Measurements from ENCODE around the gene CCDC24. TPM values are rescaled to one million over a fixed set of nuclear protein-coding genes. Genes with fewer than 3 reads are reported as not detected.

The CCDC24 gene
- total and polyA plus RNA-seq, 2 donors (not counting 1 experiment from before 2014, with no cell fraction given), result 0.94 to 3.5 TPM

DNA sequence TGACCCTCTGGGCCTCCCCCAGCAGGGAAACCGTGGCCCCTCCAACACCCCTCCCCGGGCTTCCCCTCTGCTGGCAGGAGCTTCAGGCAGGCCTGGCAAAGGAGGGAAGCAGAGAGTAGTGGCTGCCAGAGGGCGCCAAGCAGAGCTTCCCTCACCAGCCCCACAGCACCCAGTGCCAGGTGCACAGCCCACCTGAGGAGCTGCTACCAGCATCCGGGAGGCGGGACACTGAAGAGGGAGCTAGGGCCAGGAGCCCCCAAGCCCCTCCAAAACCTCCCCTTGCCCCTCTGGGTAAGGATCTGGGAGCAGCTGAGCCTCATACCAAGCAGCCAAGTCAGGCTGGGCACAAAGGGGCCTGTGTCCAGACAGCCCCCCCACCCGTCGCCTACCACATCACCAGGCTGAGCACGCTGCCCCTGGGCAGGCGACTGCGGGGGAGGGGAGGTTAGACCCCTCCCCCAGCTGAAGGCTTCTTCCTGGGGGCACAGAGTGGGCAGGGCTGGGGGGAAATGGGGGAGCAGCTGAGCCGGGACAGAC, 19.6 kb downstream of the CCDC24 start:
- no peak for DNase-seq (ENCODE audit: low read depth in 2 of 2)
- Histone ChIP-seq H3K4me2 (ENCODE audit: extremely low read depth, insufficient read depth, low read length) (no peak overlapping the region), H3K9me3 (ENCODE audit: control insufficient read depth, insufficient read depth, low read depth, low read length) (no peaks in the 10 kb centered on the region), H3K4me3 (replicated peaks in 1 of 4; ENCODE audit: control extremely low read depth in 1 of 4, insufficient read depth in 1 of 4, low read depth in 3 of 4, low read length in 4 of 4) (no peak overlapping the region), H3K79me2 (ENCODE audit: control insufficient read depth, insufficient read depth, low read length) (no peaks in the 10 kb centered on the region), H4K20me1 (ENCODE audit: control insufficient read depth, extremely low read depth, insufficient read depth, low read length) (no peaks in the 10 kb centered on the region), H3K9ac (ENCODE audit: insufficient read depth, low read length) (no peak overlapping the region), H2AFZ (ENCODE audit: low read length) (no peak overlapping the region), H3K27me3 (ENCODE audit: control insufficient read depth, insufficient read depth, low read length) (no peaks in the 10 kb centered on the region), H3K36me3 (ENCODE audit: control insufficient read depth, insufficient read depth, low read length) (no peaks in the 10 kb centered on the region), H3K4me1 (ENCODE audit: control insufficient read depth, extremely low read depth, insufficient read depth, low read length) (no peaks in the 10 kb centered on the region), H3K27ac (ENCODE audit: insufficient read depth, low read length) (no peak overlapping the region)
- TF ChIP-seq, protein P1, sequence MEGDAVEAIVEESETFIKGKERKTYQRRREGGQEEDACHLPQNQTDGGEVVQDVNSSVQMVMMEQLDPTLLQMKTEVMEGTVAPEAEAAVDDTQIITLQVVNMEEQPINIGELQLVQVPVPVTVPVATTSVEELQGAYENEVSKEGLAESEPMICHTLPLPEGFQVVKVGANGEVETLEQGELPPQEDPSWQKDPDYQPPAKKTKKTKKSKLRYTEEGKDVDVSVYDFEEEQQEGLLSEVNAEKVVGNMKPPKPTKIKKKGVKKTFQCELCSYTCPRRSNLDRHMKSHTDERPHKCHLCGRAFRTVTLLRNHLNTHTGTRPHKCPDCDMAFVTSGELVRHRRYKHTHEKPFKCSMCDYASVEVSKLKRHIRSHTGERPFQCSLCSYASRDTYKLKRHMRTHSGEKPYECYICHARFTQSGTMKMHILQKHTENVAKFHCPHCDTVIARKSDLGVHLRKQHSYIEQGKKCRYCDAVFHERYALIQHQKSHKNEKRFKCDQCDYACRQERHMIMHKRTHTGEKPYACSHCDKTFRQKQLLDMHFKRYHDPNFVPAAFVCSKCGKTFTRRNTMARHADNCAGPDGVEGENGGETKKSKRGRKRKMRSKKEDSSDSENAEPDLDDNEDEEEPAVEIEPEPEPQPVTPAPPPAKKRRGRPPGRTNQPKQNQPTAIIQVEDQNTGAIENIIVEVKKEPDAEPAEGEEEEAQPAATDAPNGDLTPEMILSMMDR (conservative IDR thresholded peaks at IDR 0.05 in 1 of 2, IDR thresholded peaks at IDR 0.05 in 1 of 2; ENCODE audit: low read depth in 1 of 2, low read length in 2 of 2), result no peak
- no peak for TF ChIP-seq EZH2 (IDR thresholded peaks at IDR 0.05; ENCODE audit: low read length, missing control alignments)

DNA sequence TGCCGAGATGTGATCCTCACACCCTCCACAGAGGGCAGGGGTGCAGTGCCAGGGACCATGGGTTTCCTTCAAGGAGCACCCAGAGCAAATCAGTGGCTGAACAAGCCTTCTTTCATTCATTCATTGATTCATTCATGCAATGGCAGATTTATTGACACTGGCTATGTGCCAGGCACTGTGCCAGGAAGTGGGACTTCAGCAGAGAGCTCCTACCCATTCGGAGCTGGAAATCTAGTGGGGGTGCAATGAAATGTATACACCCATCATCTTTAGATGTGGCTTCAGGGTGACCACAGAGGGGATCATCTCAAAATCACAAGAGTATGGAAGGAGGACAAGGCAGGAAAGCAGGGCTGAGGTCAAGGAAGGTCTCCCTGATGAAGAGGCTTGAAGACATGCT, 21.0 kb downstream of the CCDC24 start:
- no peaks in the 10 kb centered on the region for H3K27me3 ChIP-seq (ENCODE audit: control insufficient read depth, insufficient read depth, low read length)
- no peaks in the 10 kb centered on the region for H3K9me3 ChIP-seq (ENCODE audit: control insufficient read depth, insufficient read depth, low read depth, low read length)
- H4K20me1 ChIP-seq (ENCODE audit: control insufficient read depth, extremely low read depth, insufficient read depth, low read length), result no peaks in the 10 kb centered on the region
- no peak overlapping the region for H3K4me3 ChIP-seq (replicated peaks in 1 of 4; ENCODE audit: control extremely low read depth in 1 of 4, insufficient read depth in 1 of 4, low read depth in 3 of 4, low read length in 4 of 4)
- H3K4me1 ChIP-seq (ENCODE audit: control insufficient read depth, extremely low read depth, insufficient read depth, low read length), result no peaks in the 10 kb centered on the region
- no peaks in the 10 kb centered on the region for H3K79me2 ChIP-seq (ENCODE audit: control insufficient read depth, insufficient read depth, low read length)
- H3K27ac ChIP-seq (ENCODE audit: insufficient read depth, low read length), result no peak overlapping the region
- no peak overlapping the region for H2AFZ ChIP-seq (ENCODE audit: low read length)
- H3K9ac ChIP-seq (ENCODE audit: insufficient read depth, low read length), result no peak overlapping the region
- no peak overlapping the region for H3K4me2 ChIP-seq (ENCODE audit: extremely low read depth, insufficient read depth, low read length)
- H3K36me3 ChIP-seq (ENCODE audit: control insufficient read depth, insufficient read depth, low read length), result no peaks in the 10 kb centered on the region
- TF ChIP-seq EZH2 (IDR thresholded peaks at IDR 0.05; ENCODE audit: low read length, missing control alignments), result no peak
- TF ChIP-seq, protein P1 (conservative IDR thresholded peaks at IDR 0.05 in 1 of 2, IDR thresholded peaks at IDR 0.05 in 1 of 2; ENCODE audit: low read depth in 1 of 2, low read length in 2 of 2), result no peak
- no peak for DNase-seq (ENCODE audit: low read depth in 2 of 2)

DNA sequence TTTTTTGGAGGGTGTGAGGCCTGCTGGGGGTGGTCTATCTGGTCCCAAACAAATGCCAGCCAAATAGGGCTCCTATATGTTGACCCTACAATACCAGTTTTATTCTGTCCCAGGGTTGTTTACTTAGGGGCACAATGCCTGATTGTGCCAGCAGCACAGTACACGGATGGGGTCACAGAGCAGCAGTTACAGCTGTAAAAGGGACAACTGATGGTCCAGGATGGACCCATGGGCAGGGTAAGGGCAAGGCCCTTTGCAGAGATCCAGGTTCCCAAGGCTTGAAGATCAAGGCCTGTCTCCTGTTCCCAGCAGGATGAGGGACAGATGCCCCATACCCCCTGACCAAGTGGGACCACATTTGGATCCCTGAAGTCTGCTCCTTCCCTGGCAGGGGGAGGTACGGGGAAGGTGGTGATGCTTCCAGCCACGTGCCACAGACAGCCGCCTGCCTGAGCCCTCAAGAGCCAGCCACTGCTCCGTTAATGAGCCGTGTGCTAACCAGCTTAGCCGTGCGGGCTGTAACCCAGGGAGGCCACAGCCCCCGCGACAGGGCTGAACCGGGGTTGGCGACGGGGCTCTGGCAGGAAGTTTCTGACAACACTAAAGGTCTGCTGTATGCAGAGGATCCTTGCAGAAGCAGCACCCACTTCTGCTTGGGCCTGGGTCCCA, 21.7 kb downstream of the CCDC24 start:
- TF ChIP-seq, protein P1 (conservative IDR thresholded peaks at IDR 0.05 in 1 of 2, IDR thresholded peaks at IDR 0.05 in 1 of 2; ENCODE audit: low read depth in 1 of 2, low read length in 2 of 2), result no peak
- TF ChIP-seq EZH2 (IDR thresholded peaks at IDR 0.05; ENCODE audit: low read length, missing control alignments), result no peak
- DNase-seq (ENCODE audit: low read depth in 2 of 2), result no peak
- no peak overlapping the region for H3K4me3 ChIP-seq (replicated peaks in 1 of 4; ENCODE audit: control extremely low read depth in 1 of 4, insufficient read depth in 1 of 4, low read depth in 3 of 4, low read length in 4 of 4)
- H3K9ac ChIP-seq (ENCODE audit: insufficient read depth, low read length), result no peak overlapping the region
- no peaks in the 10 kb centered on the region for H3K79me2 ChIP-seq (ENCODE audit: control insufficient read depth, insufficient read depth, low read length)
- H4K20me1 ChIP-seq (ENCODE audit: control insufficient read depth, extremely low read depth, insufficient read depth, low read length), result no peaks in the 10 kb centered on the region
- H3K36me3 ChIP-seq (ENCODE audit: control insufficient read depth, insufficient read depth, low read length), result no peaks in the 10 kb centered on the region
- no peak overlapping the region for H3K27ac ChIP-seq (ENCODE audit: insufficient read depth, low read length)
- H3K9me3 ChIP-seq (ENCODE audit: control insufficient read depth, insufficient read depth, low read depth, low read length), result no peaks in the 10 kb centered on the region
- no peaks in the 10 kb centered on the region for H3K4me1 ChIP-seq (ENCODE audit: control insufficient read depth, extremely low read depth, insufficient read depth, low read length)
- no peak overlapping the region for H3K4me2 ChIP-seq (ENCODE audit: extremely low read depth, insufficient read depth, low read length)
- no peak overlapping the region for H2AFZ ChIP-seq (ENCODE audit: low read length)
- H3K27me3 ChIP-seq (ENCODE audit: control insufficient read depth, insufficient read depth, low read length), result no peaks in the 10 kb centered on the region
